CD4-positive, alpha-beta T cell (primary cell): ENCODE measurements around the gene RAB28. TPM values are rescaled to one million over a fixed set of nuclear protein-coding genes. Genes with fewer than 3 reads are reported as not detected.
A peak's percentile ranks its signal among the peaks of the same experiment; 100 is the strongest.

Experiments
- ATAC-seq: fragments of 200-7000 bp; cut with Tn5 transposase; one replicate; pipeline ENCODE4 v1.10.0; 2022; ENCODE audit warnings: mild to moderate bottlenecking; ENCODE audit not compliant: poor library complexity
- CTCF ChIA-PET: fragments of 350-600 bp; sonication (Branson Sonifier 250); formaldehyde crosslinking; loops from one replicate; lab custom pipeline; 2021; ENCODE audit warnings: antibody characterized with exemption, inconsistent platforms; lab: Charles Lee
- POLR2A ChIA-PET: fragments of 350-600 bp; sonication (Branson Sonifier 250); formaldehyde crosslinking; loops from one replicate; lab custom pipeline; 2021; ENCODE audit warnings: antibody characterized with exemption, inconsistent platforms; lab: Charles Lee
- DNase-seq, 14 experiments: peaks; one replicate each; pipeline ENCODE4 v3.0.0-alpha.2; 2013 to 2020; ENCODE audit warnings: mixed read lengths in 2 of 14
- H3K27ac ChIP-seq, 2 donors: one replicate each; pipeline versions ENCODE4 v1.5.1 to v1.7.0; 2013; ENCODE audit warnings: low read length in 2 of 2, low read depth in 1 of 2, mild to moderate bottlenecking in 1 of 2
- H3K27me3 ChIP-seq, 2 experiments: 1 replicate in 1 of 2; 2 replicates in 1 of 2; pipeline versions ENCODE4 v1.6.1 to v1.7.0; 2013; ENCODE audit warnings: low read length in 2 of 2, control low read depth in 1 of 2, mild to moderate bottlenecking in 1 of 2, moderate library complexity in 1 of 2; ENCODE audit not compliant: insufficient read depth in 2 of 2, control insufficient read depth in 1 of 2
- H3K36me3 ChIP-seq: one replicate; pipeline ENCODE4 v1.6.1; 2013; ENCODE audit warnings: low read length, control low read depth; ENCODE audit not compliant: insufficient read depth
- H3K4me1 ChIP-seq: one replicate; pipeline ENCODE4 v1.6.1; 2013; ENCODE audit warnings: low read length, control low read depth; ENCODE audit not compliant: insufficient read depth
- H3K4me3 ChIP-seq: one replicate; pipeline ENCODE4 v1.5.1; 2013; ENCODE audit warnings: mild to moderate bottlenecking, low read length, moderate library complexity
- H3K9me3 ChIP-seq, 2 experiments: 1 replicate in 1 of 2; 2 replicates in 1 of 2; pipeline versions ENCODE4 v1.6.1 to v1.7.0; 2013; ENCODE audit warnings: low read length in 2 of 2, mild to moderate bottlenecking in 2 of 2, control low read depth in 1 of 2, moderate library complexity in 1 of 2; ENCODE audit not compliant: control insufficient read depth in 1 of 2, insufficient read depth in 1 of 2
- H3K27ac Mint-ChIP-seq: one replicate; pipeline ENCODE4 v1.8.0; 2020; ENCODE audit warnings: mixed read lengths
- H3K27me3 Mint-ChIP-seq: one replicate; pipeline ENCODE4 v1.8.0; 2021; ENCODE audit warnings: mixed read lengths
- H3K36me3 Mint-ChIP-seq: one replicate; pipeline ENCODE4 v1.8.0; 2021; ENCODE audit warnings: low read depth, mixed read lengths
- H3K4me1 Mint-ChIP-seq: one replicate; pipeline ENCODE4 v1.8.0; 2021; ENCODE audit warnings: low read depth, mixed read lengths
- H3K4me3 Mint-ChIP-seq: one replicate; pipeline ENCODE4 v1.8.0; 2020; ENCODE audit warnings: mild to moderate bottlenecking, mixed read lengths
- H3K9me3 Mint-ChIP-seq: one replicate; pipeline ENCODE4 v1.8.0; 2020; ENCODE audit warnings: mixed read lengths
- intact Hi-C, 2 experiments: fragments of 100-400 bp; cut with DNase I in 1 of 2; cut with micrococcal nuclease in 1 of 2; formaldehyde crosslinking; loops; one replicate each; pipeline versions ENCODE4 v1.15.1 to v1.9.0; 2023 to 2025; cut with DNase I, micrococcal nuclease
- total RNA-seq, 174 experiments: library from RNA in 2 of 174; stranded (reverse) in 2 of 174; gene quantifications; one replicate each; pipeline ENCODE4 v1.2.3 and lab custom pipeline; 2021 to 2026
- TF ChIP-seq, protein P1 (sequence below): fragments of 200-600 bp; IDR thresholded peaks from one replicate; pipeline ENCODE4 v1.8.0; 2022; ENCODE audit warnings: antibody characterized with exemption, mild to moderate bottlenecking

RAB28 gene
- total RNA-seq, 2 experiments from 2014 or later, result 3.9 to 4.2 TPM

DNA sequence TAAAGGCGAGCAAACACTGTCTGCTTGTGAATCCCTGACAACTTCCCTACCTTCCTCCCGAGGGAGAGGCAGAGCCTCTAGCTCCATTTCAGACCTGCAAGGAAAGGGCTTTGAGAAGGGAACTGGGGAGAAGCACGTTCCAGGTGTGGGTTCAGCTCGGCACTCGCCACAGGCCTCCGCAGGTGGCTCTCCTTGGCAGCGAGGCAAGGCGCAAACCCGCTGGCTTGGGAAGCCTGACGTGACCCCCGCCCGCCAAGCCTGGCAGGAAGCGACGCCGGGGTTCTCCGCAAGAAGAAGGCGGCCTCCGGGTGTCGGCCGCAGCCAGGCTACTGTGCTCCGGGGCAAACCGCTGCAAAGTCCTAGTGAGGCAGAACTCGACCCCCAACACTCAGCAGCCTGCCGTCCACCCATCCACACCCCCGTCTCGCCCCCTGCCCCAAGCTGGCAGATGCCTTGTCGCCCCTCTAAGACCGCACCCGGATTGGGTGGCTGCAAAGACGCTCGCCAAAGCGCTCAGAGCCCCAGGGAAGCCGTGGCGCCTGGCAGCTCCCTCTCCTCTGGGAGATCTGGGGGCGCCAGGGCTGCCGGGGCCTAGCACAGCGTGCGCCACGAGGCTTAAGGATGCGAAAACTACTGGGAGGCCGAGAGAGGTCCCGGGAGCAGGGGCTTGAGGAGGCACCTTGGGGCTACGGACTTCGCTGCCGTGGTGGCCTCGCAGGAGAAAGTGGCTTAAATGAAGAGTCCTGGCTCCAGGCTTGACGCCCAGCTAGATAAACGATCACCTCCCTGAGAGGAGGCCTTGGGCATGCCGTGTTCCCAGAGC lies 38.4 kb upstream of the RAB28 start:
- peaks cover 57 to 77% of the 10 kb centered on the region in 2 experiments for H3K27me3 ChIP-seq
- no peak overlapping the region for H3K4me3 ChIP-seq
- peaks cover 12 to 32% of the 10 kb centered on the region in 2 experiments for H3K9me3 ChIP-seq
- peaks cover 9% of the 10 kb centered on the region for H3K4me1 Mint-ChIP-seq
- intact Hi-C loops, result no loop called here
- no peaks in the 10 kb centered on the region for H3K36me3 Mint-ChIP-seq
- no peaks in the 10 kb centered on the region for H3K36me3 ChIP-seq
- H3K27ac ChIP-seq, result no peak overlapping the region
- H3K27ac Mint-ChIP-seq, result no peak overlapping the region
- ATAC-seq, result no peak
- peaks cover 83% of the 10 kb centered on the region for H3K27me3 Mint-ChIP-seq
- H3K4me1 ChIP-seq, result peaks cover 16% of the 10 kb centered on the region
- ChIA-PET CTCF (interaction anchor here (0.9 kb wide), 1 partner anchor 23 kb away, joined by 3 read pairs; no protein-coding TSS in a partner anchor), POLR2A (interaction anchor here (1.2 kb wide), 1 partner anchor 9 kb away, joined by 4 read pairs; no protein-coding TSS in a partner anchor)
- no peaks in the 10 kb centered on the region for H3K9me3 Mint-ChIP-seq
- H3K4me3 Mint-ChIP-seq, result peak overlapping the region; percentile 7
- TF ChIP-seq, protein P1, sequence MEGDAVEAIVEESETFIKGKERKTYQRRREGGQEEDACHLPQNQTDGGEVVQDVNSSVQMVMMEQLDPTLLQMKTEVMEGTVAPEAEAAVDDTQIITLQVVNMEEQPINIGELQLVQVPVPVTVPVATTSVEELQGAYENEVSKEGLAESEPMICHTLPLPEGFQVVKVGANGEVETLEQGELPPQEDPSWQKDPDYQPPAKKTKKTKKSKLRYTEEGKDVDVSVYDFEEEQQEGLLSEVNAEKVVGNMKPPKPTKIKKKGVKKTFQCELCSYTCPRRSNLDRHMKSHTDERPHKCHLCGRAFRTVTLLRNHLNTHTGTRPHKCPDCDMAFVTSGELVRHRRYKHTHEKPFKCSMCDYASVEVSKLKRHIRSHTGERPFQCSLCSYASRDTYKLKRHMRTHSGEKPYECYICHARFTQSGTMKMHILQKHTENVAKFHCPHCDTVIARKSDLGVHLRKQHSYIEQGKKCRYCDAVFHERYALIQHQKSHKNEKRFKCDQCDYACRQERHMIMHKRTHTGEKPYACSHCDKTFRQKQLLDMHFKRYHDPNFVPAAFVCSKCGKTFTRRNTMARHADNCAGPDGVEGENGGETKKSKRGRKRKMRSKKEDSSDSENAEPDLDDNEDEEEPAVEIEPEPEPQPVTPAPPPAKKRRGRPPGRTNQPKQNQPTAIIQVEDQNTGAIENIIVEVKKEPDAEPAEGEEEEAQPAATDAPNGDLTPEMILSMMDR, result no peak
- DNase-seq, result peak in 1 of 14 experiments; percentile 29

DNA sequence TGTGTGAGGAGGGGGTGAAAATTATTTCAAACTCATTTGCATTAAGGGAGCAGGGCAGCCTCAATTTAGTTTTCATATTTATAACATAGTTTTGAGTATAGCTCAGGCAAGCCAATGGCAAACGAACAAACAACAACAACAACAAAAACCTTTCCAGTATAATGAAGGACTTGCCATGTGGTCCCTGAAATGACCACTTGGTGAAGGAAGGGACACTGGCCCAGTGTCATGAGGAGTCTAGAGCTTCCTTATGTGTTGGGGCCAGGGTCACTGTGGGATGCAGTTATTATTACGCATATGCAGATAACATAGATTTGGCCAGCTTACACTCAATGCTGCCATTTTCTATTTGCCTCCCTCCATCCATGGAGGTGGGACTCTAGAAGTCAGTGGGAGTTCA lies 36.9 kb upstream of the RAB28 start:
- POLR2A ChIA-PET, result interaction anchor here (1.2 kb wide), 1 partner anchor 8 kb away, joined by 4 read pairs; no protein-coding TSS in a partner anchor
- H3K27me3 Mint-ChIP-seq, result peaks cover 79% of the 10 kb centered on the region

DNA sequence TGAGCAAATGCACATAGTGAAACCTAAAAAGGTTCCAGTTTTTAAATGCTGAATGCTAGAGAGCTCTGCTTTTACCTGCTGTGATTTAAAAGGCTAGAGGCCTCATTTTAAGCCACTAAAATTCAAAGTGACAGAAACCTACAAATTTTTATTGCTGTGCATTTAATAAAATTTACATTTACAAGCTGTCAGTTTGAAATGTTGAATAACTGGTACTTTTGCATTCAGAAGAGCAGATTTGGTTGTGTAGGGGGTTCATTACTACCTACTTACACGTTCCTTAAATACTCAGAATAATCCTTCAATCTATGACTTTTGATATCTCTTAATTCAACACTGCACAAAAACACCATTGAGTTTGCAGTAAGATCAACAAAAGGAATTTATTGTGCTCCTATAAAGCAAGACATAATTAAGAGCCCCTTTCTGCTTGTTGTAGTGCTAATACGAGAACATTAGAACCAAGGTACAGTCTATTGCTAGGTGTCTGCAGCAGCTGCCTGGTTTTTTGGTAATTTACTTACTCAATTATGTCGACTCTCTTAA lies 32.2 kb upstream of the RAB28 start:
- no peak overlapping the region for H3K4me3 Mint-ChIP-seq
- H3K27me3 Mint-ChIP-seq, result peaks cover 68% of the 10 kb centered on the region
- CTCF ChIA-PET, result no interaction called here
- H3K36me3 ChIP-seq, result no peaks in the 10 kb centered on the region
- H3K27ac Mint-ChIP-seq, result no peak overlapping the region
- POLR2A ChIA-PET, result no interaction called here
- DNase-seq (no peak), ATAC-seq (no peak)
- no peaks in the 10 kb centered on the region for H3K9me3 Mint-ChIP-seq
- intact Hi-C loops, result no loop called here
- no peaks in the 10 kb centered on the region for H3K4me1 ChIP-seq
- peaks cover 0 to 33% of the 10 kb centered on the region in 2 experiments for H3K27me3 ChIP-seq
- H3K36me3 Mint-ChIP-seq, result no peaks in the 10 kb centered on the region
- no peaks in the 10 kb centered on the region for H3K4me1 Mint-ChIP-seq
- TF ChIP-seq, protein P1, result no peak
- no peaks in the 10 kb centered on the region for H3K9me3 ChIP-seq
- H3K27ac ChIP-seq, result no peak overlapping the region
- no peak overlapping the region for H3K4me3 ChIP-seq

More for the DNA sequence above, 36.9 kb upstream of the RAB28 start:
- no peaks in the 10 kb centered on the region for H3K36me3 ChIP-seq
- no peak overlapping the region for H3K27ac Mint-ChIP-seq
- intact Hi-C loops, result no loop called here
- no peak overlapping the region for H3K27ac ChIP-seq
- H3K9me3 ChIP-seq, result peaks cover 12 to 32% of the 10 kb centered on the region in 2 experiments
- no peak overlapping the region for H3K4me3 Mint-ChIP-seq
- TF ChIP-seq, protein P1, result no peak
- CTCF ChIA-PET, result no interaction called here
- no peaks in the 10 kb centered on the region for H3K9me3 Mint-ChIP-seq
- peaks cover 5% of the 10 kb centered on the region for H3K4me1 Mint-ChIP-seq
- H3K4me3 ChIP-seq, result no peak overlapping the region
- ATAC-seq (no peak), DNase-seq (no peak)
- no peaks in the 10 kb centered on the region for H3K36me3 Mint-ChIP-seq
- H3K4me1 ChIP-seq, result peaks cover 14% of the 10 kb centered on the region
- H3K27me3 ChIP-seq, result peaks cover 42 to 63% of the 10 kb centered on the region in 2 experiments
